Measurements from ENCODE around the gene CCR2.
A peak's percentile ranks its signal among the peaks of the same experiment; 100 is the strongest.

CCR2 gene

GRCh38 chr3:46356276-46356675, 2.4 kb downstream of the CCR2 start:
- DNase-seq, result no peak

GRCh38 chr3:46356909-46357308, 3.0 kb downstream of the CCR2 start:
- no peak for DNase-seq

- no peak for DNase-seq
Measured at GRCh38 chr3:46358466-46358865, 4.6 kb downstream of the CCR2 start.

GRCh38 chr3:46359733-46360493, 6.0 kb downstream of the CCR2 start:
- DNase-seq, result no peak

GRCh38 chr3:46360907-46361306, 7.0 kb downstream of the CCR2 start:
- peak; percentile 50 for DNase-seq

- DNase-seq, result peak; percentile 58
Measured at GRCh38 chr3:46361408-46362283, 7.7 kb downstream of the CCR2 start.

- no peak for DNase-seq
Measured at GRCh38 chr3:46365041-46365440, 11.1 kb downstream of the CCR2 start.

GRCh38 chr3:46365737-46366524, 12.0 kb downstream of the CCR2 start:
- DNase-seq, result no peak

- DNase-seq, result no peak
Measured at GRCh38 chr3:46367811-46368210, 13.9 kb downstream of the CCR2 start.

GRCh38 chr3:46368569-46368968, 14.7 kb downstream of the CCR2 start:
- DNase-seq, result peak; percentile 93

GRCh38 chr3:46369151-46369550, 15.2 kb downstream of the CCR2 start:
- no peak for DNase-seq

- DNase-seq, result no peak
Measured at GRCh38 chr3:46369675-46370132, 15.8 kb downstream of the CCR2 start.

- no peak for DNase-seq
Measured at GRCh38 chr3:46370839-46371518, 17.1 kb downstream of the CCR2 start, which contains the start of gene CCR5. Gene CCR5, plus strand, starts transcription at chr3:46370946. Its CDS starts 1,957 bp downstream, at chr3:46372903.

- DNase-seq, result no peak
Measured at GRCh38 chr3:46371519-46372340, 17.8 kb downstream of the CCR2 start.

GRCh38 chr3:46372492-46373359, 18.8 kb downstream of the CCR2 start:
- peak; percentile 74 for DNase-seq

- no peak for DNase-seq
Measured at GRCh38 chr3:46374755-46375154, 20.8 kb downstream of the CCR2 start.

- DNase-seq, result no peak
Measured at GRCh38 chr3:46375218-46375617, 21.3 kb downstream of the CCR2 start.

- no peak for DNase-seq
Measured at GRCh38 chr3:46375814-46376213, 21.9 kb downstream of the CCR2 start.

- DNase-seq, result peak; percentile 86
Measured at GRCh38 chr3:46378426-46378942, 24.6 kb downstream of the CCR2 start.

All from OCI-M1 (cell line).